SK-N-SH treated with all-trans-retinoic acid at 6 μM for 48 hours (cell line): Measurements from ENCODE around the gene STK38L.

Source experiments
- BACH2 ChIP-seq: fragments of 250-450 bp; sonication (Bioruptor Pico); IDR thresholded peaks from 2 replicates; pipeline ENCODE4 v1.9.0; 2021; ENCODE audit warnings: mild to moderate bottlenecking, borderline replicate concordance
- GLIS3 ChIP-seq: fragments of 250-450 bp; sonication (Bioruptor Pico); IDR thresholded peaks from 2 replicates; pipeline ENCODE4 v1.5.0; 2020; ENCODE audit warnings: mild to moderate bottlenecking, moderate library complexity
- PPARA ChIP-seq: fragments of 250-450 bp; sonication (Bioruptor Pico); IDR thresholded peaks from 2 replicates; pipeline ENCODE4 v1.5.0; 2020; ENCODE audit warnings: mild to moderate bottlenecking, borderline replicate concordance
- RARB ChIP-seq: fragments of 250-450 bp; sonication (Bioruptor Pico); IDR thresholded peaks from 2 replicates; pipeline ENCODE4 v1.8.0; 2021; ENCODE audit warnings: mild to moderate bottlenecking, moderate library complexity
- SNAI2 ChIP-seq: fragments of 250-450 bp; sonication (Bioruptor Pico); IDR thresholded peaks from 2 replicates; pipeline ENCODE4 v1.5.0; 2020; ENCODE audit warnings: mild to moderate bottlenecking, moderate library complexity
- TOX ChIP-seq: fragments of 250-450 bp; sonication (Bioruptor Pico); IDR thresholded peaks from 2 replicates; pipeline ENCODE4 v1.8.0; 2021; ENCODE audit warnings: mild to moderate bottlenecking, moderate library complexity, borderline replicate concordance
- ZFP3 ChIP-seq: fragments of 250-450 bp; sonication (Bioruptor Pico); IDR thresholded peaks from 2 replicates; pipeline ENCODE4 v1.5.0; 2020; ENCODE audit warnings: mild to moderate bottlenecking, moderate library complexity
- ZNF70 ChIP-seq: fragments of 450-650 bp; formaldehyde crosslinking; IDR thresholded peaks from 2 replicates; pipeline ENCODE4 v1.5.0; 2020; ENCODE audit warnings: mild to moderate bottlenecking, moderate library complexity
- TF ChIP-seq, protein P1 (sequence below): fragments of 250-450 bp; sonication (Bioruptor Pico); IDR thresholded peaks from 2 replicates; pipeline ENCODE4 v1.5.1; 2021; ENCODE audit warnings: mild to moderate bottlenecking, moderate library complexity

DNA sequence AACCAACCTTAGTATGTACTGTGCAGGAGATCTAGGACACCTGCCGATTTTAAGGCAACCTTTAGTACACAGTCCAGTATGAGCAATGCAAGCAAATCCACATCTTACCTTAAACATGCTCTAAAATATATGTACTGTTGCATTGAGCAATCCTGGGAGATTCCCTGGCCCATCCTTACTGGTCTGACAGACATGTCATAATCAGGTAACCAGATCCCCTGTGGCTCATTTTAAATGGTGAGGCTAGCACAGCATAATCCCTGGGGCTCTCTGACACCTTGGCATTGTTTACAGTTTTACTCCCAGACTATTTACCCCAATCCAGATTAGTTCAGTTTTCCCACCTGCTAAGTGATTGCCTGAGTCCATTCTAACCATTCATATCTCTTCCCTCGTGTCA is 103.7 kb downstream of the STK38L start:
- TF ChIP-seq ZFP3, result no peak
- no peak for TF ChIP-seq RARB (CRISPR knock-in tag)
- TF ChIP-seq PPARA (CRISPR knock-in tag), result no peak
- TF ChIP-seq GLIS3, result no peak
- TF ChIP-seq BACH2 (CRISPR knock-in tag), result no peak
- TF ChIP-seq, protein P1, sequence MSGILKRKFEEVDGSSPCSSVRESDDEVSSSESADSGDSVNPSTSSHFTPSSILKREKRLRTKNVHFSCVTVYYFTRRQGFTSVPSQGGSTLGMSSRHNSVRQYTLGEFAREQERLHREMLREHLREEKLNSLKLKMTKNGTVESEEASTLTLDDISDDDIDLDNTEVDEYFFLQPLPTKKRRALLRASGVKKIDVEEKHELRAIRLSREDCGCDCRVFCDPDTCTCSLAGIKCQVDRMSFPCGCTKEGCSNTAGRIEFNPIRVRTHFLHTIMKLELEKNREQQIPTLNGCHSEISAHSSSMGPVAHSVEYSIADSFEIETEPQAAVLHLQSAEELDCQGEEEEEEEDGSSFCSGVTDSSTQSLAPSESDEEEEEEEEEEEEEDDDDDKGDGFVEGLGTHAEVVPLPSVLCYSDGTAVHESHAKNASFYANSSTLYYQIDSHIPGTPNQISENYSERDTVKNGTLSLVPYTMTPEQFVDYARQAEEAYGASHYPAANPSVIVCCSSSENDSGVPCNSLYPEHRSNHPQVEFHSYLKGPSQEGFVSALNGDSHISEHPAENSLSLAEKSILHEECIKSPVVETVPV (CRISPR knock-in tag), result no peak
- no peak for TF ChIP-seq ZNF70
- TF ChIP-seq SNAI2 (CRISPR knock-in tag), result no peak
- no peak for TF ChIP-seq TOX (CRISPR knock-in tag)
